Keratinocyte (primary cell): Measurements from ENCODE around the gene SPRED1. TPM values are rescaled to one million over a fixed set of nuclear protein-coding genes. Genes with fewer than 3 reads are reported as not detected.

ENCODE experiments used
- DNase-seq: peaks from one replicate; pipeline ENCODE4 v3.0.0-alpha.2; 2011; ENCODE audit warnings: low read depth, missing footprints, low spot score
- FAIRE-seq: peaks from 2 replicates; lab custom pipeline; 2011; peaks lifted over from hg19 to GRCh38; lab: Jason Lieb, UNC
- H2AFZ ChIP-seq: 2 replicates; pipeline ENCODE4 v1.6.0; 2012; ENCODE audit warnings: low read length, control low read depth, inconsistent platforms; ENCODE audit not compliant: control insufficient read depth
- H3K27ac ChIP-seq: 2 replicates; pipeline ENCODE4 v1.5.1; 2011; ENCODE audit warnings: low read length; ENCODE audit not compliant: control insufficient read depth, insufficient read depth
- H3K27me3 ChIP-seq: 3 replicates; pipeline ENCODE4 v1.6.0; 2011; ENCODE audit warnings: low read length; ENCODE audit not compliant: control insufficient read depth, insufficient read depth; ENCODE audit errors: extremely low read depth
- H3K36me3 ChIP-seq, 2 experiments: 2 replicates in 1 of 2; 3 replicates in 1 of 2; pipeline ENCODE4 v1.5.1; 2011; ENCODE audit warnings: low read length in 2 of 2, mild to moderate bottlenecking in 1 of 2; ENCODE audit not compliant: control insufficient read depth in 2 of 2, insufficient read depth in 2 of 2; ENCODE audit errors: extremely low read depth in 1 of 2
- H3K4me1 ChIP-seq: 3 replicates; pipeline ENCODE4 v1.5.1; 2011; ENCODE audit warnings: low read length; ENCODE audit not compliant: control insufficient read depth, insufficient read depth; ENCODE audit errors: extremely low read depth
- H3K4me2 ChIP-seq: 3 replicates; pipeline ENCODE4 v1.6.0; 2011; ENCODE audit warnings: low read depth, low read length; ENCODE audit not compliant: control insufficient read depth, insufficient read depth; ENCODE audit errors: extremely low read depth
- H3K4me3 ChIP-seq, 3 experiments: fragments of 200-600 bp in 1 of 3; sonication (generic) in 1 of 3; 2 replicates in 2 of 3; 3 replicates in 1 of 3; pipeline ENCODE4 v1.5.1; 2011 to 2016; ENCODE audit warnings: low read length in 3 of 3, mild to moderate bottlenecking in 3 of 3, control low read depth in 2 of 3, inconsistent platforms in 1 of 3, low read depth in 1 of 3, mixed read lengths in 1 of 3, mixed run types in 1 of 3, moderate library complexity in 1 of 3; ENCODE audit not compliant: control insufficient read depth in 2 of 3, insufficient read depth in 2 of 3; ENCODE audit errors: extremely low read depth in 1 of 3
- H3K79me2 ChIP-seq: 2 replicates; pipeline ENCODE4 v1.6.0; 2012; ENCODE audit warnings: low read length; ENCODE audit not compliant: control insufficient read depth, insufficient read depth
- H3K9ac ChIP-seq: 3 replicates; pipeline ENCODE4 v1.6.0; 2011; ENCODE audit warnings: low read length; ENCODE audit not compliant: control insufficient read depth, insufficient read depth; ENCODE audit errors: extremely low read depth
- H3K9me1 ChIP-seq: 3 replicates; pipeline ENCODE4 v1.6.0; 2011; ENCODE audit warnings: low read length; ENCODE audit not compliant: control insufficient read depth, insufficient read depth; ENCODE audit errors: extremely low read depth
- H3K9me3 ChIP-seq: 2 replicates; pipeline ENCODE4 v1.5.1; 2012; ENCODE audit warnings: low read depth, low read length; ENCODE audit not compliant: control insufficient read depth
- H4K20me1 ChIP-seq: 3 replicates; pipeline ENCODE4 v1.6.0; 2011; ENCODE audit warnings: low read length; ENCODE audit not compliant: control insufficient read depth, insufficient read depth; ENCODE audit errors: extremely low read depth
- EZH2 ChIP-seq: IDR thresholded peaks from one replicate; pipeline ENCODE4 v1.6.1; 2012; ENCODE audit warnings: inconsistent platforms, mild to moderate bottlenecking, low read length, moderate library complexity
- dilution Hi-C: fragments of 300-500 bp; cut with MboI; formaldehyde crosslinking; loops from one replicate; pipeline ENCODE4 v1.7.0; 2020; ENCODE audit warnings: low sequenced_read_pairs; ENCODE audit not compliant: extremely low pct_ligation_motif_present
- polyA plus RNA-seq, 5 experiments: library from polyadenylated mRNA; depleted of rRNA in 3 of 5; stranded (reverse) in 3 of 5; stranded (forward) in 1 of 5; unstranded in 1 of 5; fragments of >200 nt; gene quantifications; 1 replicate in 1 of 5; 2 replicates in 3 of 5; 3 replicates in 1 of 5; pipeline versions ENCODE4 v1.2.1 to v1.2.3, GENCODE V29; 2011 to 2012; ENCODE audit warnings: missing spikeins in 2 of 5, low read depth in 1 of 5, low replicate concordance in 1 of 5
- TF ChIP-seq, protein P1 (sequence below), 3 experiments: IDR thresholded peaks in 1 of 3; conservative IDR thresholded peaks in 1 of 3; optimal IDR thresholded peaks in 1 of 3; 2 replicates in 2 of 3; 3 replicates in 1 of 3; pipeline versions ENCODE3 to v1.5.1; 2011; ENCODE audit warnings: low read length in 3 of 3, mild to moderate bottlenecking in 3 of 3, moderate library complexity in 2 of 3, control low read depth in 1 of 3, inconsistent platforms in 1 of 3; ENCODE audit not compliant: insufficient read depth in 2 of 3; ENCODE audit errors: extremely low read depth in 1 of 3

SPRED1 gene
- polyA plus RNA-seq, 1 donor (not counting 4 experiments of a cell fraction or from before 2014, with no cell fraction given), result 11.5 TPM

DNA sequence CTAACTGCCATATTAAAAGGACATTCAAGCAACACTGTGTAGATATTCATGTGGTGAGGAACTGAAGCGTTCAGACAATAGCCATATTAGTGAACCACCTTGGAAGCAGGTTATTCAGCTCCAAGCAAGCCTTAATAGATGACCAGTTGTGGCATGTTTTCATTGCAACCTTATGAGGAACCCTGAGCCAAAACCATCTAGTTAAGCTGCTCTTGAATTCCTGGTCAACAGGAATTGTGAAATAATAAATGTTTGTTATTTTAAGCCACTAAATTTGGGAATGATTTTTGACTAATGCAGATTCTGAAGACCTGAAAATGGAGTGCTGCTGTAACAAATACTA is 73.0 kb downstream of the SPRED1 start:
- H3K9me3 ChIP-seq, result no peaks in the 10 kb centered on the region
- dilution Hi-C loops, result no loop called here
- H2AFZ ChIP-seq, result no peak overlapping the region
- peaks cover 4% of the 10 kb centered on the region for H3K4me1 ChIP-seq
- H3K9me1 ChIP-seq, result no peaks in the 10 kb centered on the region
- H3K27ac ChIP-seq, result no peak overlapping the region
- no peaks in the 10 kb centered on the region for H3K79me2 ChIP-seq
- H4K20me1 ChIP-seq, result no peaks in the 10 kb centered on the region
- no peak overlapping the region for H3K9ac ChIP-seq
- DNase-seq (no peak), FAIRE-seq (no peak)
- H3K4me2 ChIP-seq, result no peak overlapping the region
- H3K36me3 ChIP-seq, result peaks cover 3 to 4% of the 10 kb centered on the region in 2 experiments
- TF ChIP-seq, protein P1, sequence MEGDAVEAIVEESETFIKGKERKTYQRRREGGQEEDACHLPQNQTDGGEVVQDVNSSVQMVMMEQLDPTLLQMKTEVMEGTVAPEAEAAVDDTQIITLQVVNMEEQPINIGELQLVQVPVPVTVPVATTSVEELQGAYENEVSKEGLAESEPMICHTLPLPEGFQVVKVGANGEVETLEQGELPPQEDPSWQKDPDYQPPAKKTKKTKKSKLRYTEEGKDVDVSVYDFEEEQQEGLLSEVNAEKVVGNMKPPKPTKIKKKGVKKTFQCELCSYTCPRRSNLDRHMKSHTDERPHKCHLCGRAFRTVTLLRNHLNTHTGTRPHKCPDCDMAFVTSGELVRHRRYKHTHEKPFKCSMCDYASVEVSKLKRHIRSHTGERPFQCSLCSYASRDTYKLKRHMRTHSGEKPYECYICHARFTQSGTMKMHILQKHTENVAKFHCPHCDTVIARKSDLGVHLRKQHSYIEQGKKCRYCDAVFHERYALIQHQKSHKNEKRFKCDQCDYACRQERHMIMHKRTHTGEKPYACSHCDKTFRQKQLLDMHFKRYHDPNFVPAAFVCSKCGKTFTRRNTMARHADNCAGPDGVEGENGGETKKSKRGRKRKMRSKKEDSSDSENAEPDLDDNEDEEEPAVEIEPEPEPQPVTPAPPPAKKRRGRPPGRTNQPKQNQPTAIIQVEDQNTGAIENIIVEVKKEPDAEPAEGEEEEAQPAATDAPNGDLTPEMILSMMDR (optimal IDR thresholded peaks at IDR 0.05 in 1 of 3, IDR thresholded peaks at IDR 0.05 in 1 of 3, conservative IDR thresholded peaks at IDR 0.05 in 1 of 3; ENCODE audit: extremely low read depth in 1 of 3, insufficient read depth in 2 of 3, low read length in 3 of 3), result no peak
- TF ChIP-seq EZH2, result no peak
- no peaks in the 10 kb centered on the region for H3K27me3 ChIP-seq
- H3K4me3 ChIP-seq, result no peak overlapping the region

DNA sequence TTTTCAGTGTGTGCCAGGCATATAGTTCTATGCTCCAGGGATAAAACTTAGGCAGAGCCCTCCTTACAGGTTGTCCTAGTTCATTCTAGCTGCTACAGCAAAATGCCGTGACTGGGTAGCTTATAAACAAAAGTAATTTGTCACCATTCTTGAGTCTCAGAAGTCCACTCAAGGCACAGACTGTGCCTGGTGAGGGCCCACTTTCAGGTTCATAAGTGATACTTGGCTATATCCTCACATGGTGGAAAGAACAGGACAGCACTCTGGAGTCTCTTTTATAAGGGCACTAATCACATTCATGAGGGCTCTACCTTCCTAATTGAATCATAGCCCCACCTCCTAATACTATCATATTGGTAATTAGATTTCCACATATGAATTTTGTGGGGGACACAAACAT is 80.1 kb downstream of the SPRED1 start:
- Histone ChIP-seq H3K9me1 (no peaks in the 10 kb centered on the region), H2AFZ (no peak overlapping the region), H3K4me3 (no peak overlapping the region), H3K4me2 (no peak overlapping the region), H3K36me3 (no peaks in the 10 kb centered on the region), H3K9me3 (no peaks in the 10 kb centered on the region), H3K79me2 (no peaks in the 10 kb centered on the region), H3K9ac (no peak overlapping the region), H3K4me1 (no peaks in the 10 kb centered on the region), H3K27ac (no peak overlapping the region), H3K27me3 (no peaks in the 10 kb centered on the region), H4K20me1 (no peaks in the 10 kb centered on the region)
- FAIRE-seq (no peak), DNase-seq (no peak)
- dilution Hi-C loops, result no loop called here
- TF ChIP-seq EZH2, result no peak
- TF ChIP-seq, protein P1 (optimal IDR thresholded peaks at IDR 0.05 in 1 of 3, IDR thresholded peaks at IDR 0.05 in 1 of 3, conservative IDR thresholded peaks at IDR 0.05 in 1 of 3; ENCODE audit: extremely low read depth in 1 of 3, insufficient read depth in 2 of 3, low read length in 3 of 3), result no peak
